Tracheal epithelial cell (primary cell): Measurements from ENCODE around the gene OR1S2. TPM values are rescaled to one million over a fixed set of nuclear protein-coding genes. Genes with fewer than 3 reads are reported as not detected.

ENCODE experiments used
- total RNA-seq: library from RNA; depleted of rRNA; stranded (reverse); fragments of >200 nt; gene quantifications from 2 replicates; pipeline ENCODE4 v1.2.1, GENCODE V29; 2014

The OR1S2 gene, protein sequence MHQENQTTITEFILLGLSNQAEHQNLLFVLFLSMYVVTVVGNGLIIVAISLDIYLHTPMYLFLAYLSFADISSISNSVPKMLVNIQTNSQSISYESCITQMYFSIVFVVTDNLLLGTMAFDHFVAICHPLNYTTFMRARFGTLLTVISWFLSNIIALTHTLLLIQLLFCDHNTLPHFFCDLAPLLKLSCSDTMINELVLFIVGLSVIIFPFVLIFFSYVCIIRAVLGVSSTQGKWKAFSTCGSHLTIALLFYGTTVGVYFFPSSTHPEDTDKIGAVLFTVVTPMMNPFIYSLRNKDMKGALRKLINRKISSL
- total RNA-seq: not detected in 2 replicates

DNA sequence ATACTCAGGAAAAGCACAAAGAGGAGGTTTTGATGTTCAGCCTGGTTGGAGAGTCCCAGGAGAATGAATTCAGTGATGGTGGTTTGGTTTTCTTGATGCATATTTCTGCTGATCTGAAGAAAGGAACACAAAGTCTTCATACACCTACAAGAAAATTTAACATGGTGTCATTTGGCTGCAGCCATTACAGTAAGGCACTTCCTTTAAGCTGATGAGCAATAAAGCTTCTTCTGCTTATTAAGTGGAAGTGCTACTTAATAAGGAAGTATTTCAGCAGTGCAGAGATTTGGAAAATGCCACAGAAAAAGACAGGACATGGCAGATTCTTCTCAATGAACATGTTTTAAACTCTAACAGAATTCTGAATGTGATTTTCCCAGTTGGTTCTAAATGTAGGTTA lies at the start of gene OR1S2:
Gene OR1S2, minus strand, starts transcription at position 101 of the 400 bp plus-strand sequence. Its CDS starts 0 bp downstream, at position 101.

DNA sequence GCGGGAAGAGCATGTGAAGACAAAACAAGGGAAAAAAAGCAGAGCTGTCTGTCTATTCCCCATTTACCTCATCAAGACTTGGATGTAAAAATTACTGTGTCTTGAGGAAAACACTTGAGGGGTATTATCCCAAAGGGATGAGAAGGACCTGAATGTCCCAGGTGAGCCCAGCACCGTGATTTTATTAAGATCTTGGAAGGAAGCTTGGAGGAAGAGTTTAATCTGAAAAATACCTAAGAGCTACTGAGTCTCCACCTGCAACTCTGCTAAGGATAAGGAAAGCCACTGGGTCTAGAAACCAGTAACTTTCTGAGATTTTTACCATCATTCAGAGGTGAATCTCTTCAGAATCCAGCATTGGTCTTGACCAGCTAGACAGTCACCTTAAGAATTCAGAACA lies 8.5 kb upstream of the OR1S2 start, which contains the start of gene OR1S1:
Gene OR1S1, plus strand, starts transcription at position 301 of the 400 bp plus-strand sequence.

DNA sequence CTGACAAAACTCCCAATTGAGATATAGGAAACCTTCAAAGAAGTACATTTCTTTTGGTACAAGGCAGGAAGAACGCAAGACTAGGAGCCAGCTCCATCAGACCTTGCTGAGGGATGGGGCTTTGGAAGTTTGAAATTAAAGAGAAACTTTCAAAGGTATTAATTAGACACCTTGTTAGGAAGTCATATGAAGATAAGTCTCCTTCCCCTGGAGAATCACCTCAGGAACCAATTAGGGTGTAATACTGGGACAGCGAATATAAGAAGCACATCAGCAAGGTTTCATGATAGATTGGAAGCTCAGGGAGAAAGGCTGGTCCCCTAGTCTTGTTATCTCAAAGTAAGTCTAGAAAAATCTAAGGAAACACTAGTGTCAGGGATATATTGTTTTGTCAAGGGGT lies 15.2 kb downstream of the OR1S2 start, which contains the start of gene OR9Q2:
Gene OR9Q2, plus strand, starts transcription at position 301 of the 400 bp plus-strand sequence. CDS start 1,421 bp downstream, outside the sequence.

Other genes with a start within 250 kb of the OR1S2 start
- gene OR9Q1, start 180.3 kb downstream of the OR1S2 start, total RNA-seq: not detected in 2 replicates
- gene OR6Q1, start 173.2 kb downstream of the OR1S2 start, total RNA-seq: not detected in 2 replicates
- gene OR9I1, start 78.6 kb downstream of the OR1S2 start, total RNA-seq: not detected in 2 replicates
- not detected in 2 replicates for gene OR9Q2, start 15.1 kb downstream of the OR1S2 start, total RNA-seq
- gene OR1S1, start 8.6 kb upstream of the OR1S2 start, total RNA-seq: not detected in 2 replicates
- gene OR10Q1, start 24.8 kb upstream of the OR1S2 start, total RNA-seq: not detected in 2 replicates
- gene OR10W1, start 64.1 kb upstream of the OR1S2 start, total RNA-seq: not detected in 2 replicates
- gene OR5B17, start 154.9 kb upstream of the OR1S2 start, total RNA-seq: not detected in 2 replicates
- not detected in 2 replicates for gene OR5B3, start 202.7 kb upstream of the OR1S2 start, total RNA-seq
- not detected in 2 replicates for gene OR5B2, start 224.0 kb upstream of the OR1S2 start, total RNA-seq
- not detected in 2 replicates for gene OR5B12, start 238.1 kb upstream of the OR1S2 start, total RNA-seq